GM12801 (cell line): ENCODE results near the gene WDR7.

ENCODE experiments used
- TF ChIP-seq, protein P1 (sequence below): IDR thresholded peaks from one replicate; pipeline ENCODE4 v1.5.1; 2011; ENCODE audit warnings: control low read depth; ENCODE audit not compliant: insufficient read length; ENCODE audit errors: extremely low read depth

The WDR7 gene

GRCh38 chr18:56974141-56974540 is 323.0 kb downstream of the WDR7 start:
- TF ChIP-seq, protein P1, sequence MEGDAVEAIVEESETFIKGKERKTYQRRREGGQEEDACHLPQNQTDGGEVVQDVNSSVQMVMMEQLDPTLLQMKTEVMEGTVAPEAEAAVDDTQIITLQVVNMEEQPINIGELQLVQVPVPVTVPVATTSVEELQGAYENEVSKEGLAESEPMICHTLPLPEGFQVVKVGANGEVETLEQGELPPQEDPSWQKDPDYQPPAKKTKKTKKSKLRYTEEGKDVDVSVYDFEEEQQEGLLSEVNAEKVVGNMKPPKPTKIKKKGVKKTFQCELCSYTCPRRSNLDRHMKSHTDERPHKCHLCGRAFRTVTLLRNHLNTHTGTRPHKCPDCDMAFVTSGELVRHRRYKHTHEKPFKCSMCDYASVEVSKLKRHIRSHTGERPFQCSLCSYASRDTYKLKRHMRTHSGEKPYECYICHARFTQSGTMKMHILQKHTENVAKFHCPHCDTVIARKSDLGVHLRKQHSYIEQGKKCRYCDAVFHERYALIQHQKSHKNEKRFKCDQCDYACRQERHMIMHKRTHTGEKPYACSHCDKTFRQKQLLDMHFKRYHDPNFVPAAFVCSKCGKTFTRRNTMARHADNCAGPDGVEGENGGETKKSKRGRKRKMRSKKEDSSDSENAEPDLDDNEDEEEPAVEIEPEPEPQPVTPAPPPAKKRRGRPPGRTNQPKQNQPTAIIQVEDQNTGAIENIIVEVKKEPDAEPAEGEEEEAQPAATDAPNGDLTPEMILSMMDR = no peak

- TF ChIP-seq, protein P1 = no peak
These were observed 324.1 kb downstream of the WDR7 start for GRCh38 chr18:56975276-56975675.

- TF ChIP-seq, protein P1 = no peak
These were observed 326.1 kb downstream of the WDR7 start for GRCh38 chr18:56977309-56977708.

GRCh38 chr18:56977771-56978170 is 326.6 kb downstream of the WDR7 start:
- TF ChIP-seq, protein P1 = no peak

DNA sequence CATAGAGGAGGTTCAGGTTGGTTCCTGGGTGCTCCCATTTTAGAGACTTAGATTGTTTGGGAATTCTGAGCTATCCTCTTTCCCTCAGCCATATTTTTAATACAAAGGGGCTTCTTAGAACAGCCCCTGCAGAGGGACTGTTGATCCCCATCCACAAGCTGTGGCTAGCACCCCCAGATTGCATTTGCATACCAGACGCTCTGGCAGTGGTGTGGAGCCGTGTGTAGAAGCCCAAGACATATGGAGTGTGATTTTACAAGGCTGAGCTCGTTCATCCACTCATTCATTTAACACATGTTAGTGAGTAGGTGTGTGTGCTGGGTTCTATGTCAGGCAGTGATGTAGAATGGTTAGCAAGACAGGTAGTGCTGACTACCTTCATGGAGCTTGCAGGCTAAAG is 329.0 kb downstream of the WDR7 start:
- TF ChIP-seq, protein P1 = no peak

DNA sequence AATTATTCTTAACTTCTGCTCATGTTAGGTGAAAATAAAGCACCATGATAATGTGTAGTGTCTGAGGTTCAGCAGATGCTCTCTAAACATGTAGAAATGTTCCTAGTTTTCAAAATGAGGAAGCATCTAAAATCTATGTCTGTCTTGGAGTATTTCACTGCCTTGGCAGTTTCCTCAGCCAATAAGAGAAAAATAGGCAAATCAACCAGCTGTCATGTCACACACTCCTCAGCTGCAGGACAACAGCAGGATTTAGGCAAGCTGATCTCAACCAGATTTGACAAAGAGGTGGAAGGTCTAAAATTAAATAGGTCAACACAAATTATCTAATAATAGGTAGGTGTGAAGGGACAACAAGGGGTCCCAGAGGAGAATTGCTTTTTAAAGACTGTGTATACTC is 331.6 kb downstream of the WDR7 start:
- TF ChIP-seq, protein P1 = no peak

DNA sequence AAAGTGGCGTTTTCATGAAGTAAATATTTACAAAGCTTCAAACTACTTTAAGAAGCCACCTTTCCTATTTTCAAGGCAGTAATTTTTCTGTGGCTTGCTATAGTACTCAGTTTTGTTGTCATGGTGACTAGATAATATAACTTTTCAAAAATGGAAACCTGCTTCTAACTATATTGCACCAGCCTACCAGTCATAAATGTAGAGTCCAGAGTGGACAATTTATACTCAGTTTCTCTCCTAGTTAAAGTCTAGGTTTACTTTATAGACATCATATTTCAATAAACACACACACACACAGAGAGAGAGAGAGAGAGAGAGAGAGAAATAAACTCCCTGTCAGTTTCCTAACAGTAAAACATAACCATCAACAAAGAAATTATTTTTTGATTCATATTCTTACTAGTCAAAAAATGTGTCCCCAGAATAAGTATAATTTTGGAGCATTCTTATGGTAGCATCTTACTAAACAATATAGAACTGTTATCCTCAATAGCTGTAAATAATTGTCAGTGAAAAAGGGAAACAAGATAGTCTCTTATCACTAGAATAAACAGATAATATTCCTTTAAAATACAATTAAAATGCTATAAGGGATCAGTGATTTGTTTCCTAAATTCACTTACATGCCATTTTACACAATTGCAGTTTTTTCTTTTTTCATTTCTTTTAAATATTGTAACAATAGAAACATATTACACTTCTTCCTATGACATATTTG is 332.3 kb downstream of the WDR7 start:
- TF ChIP-seq, protein P1 = no peak
